ENCODE measurements around the gene MUCL1. TPM values are rescaled to one million over a fixed set of nuclear protein-coding genes. Genes with fewer than 3 reads are reported as not detected.

Gene MUCL1, protein sequence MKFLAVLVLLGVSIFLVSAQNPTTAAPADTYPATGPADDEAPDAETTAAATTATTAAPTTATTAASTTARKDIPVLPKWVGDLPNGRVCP
- total RNA-seq, result not detected in 2 replicates

GRCh38 chr12:54853933-54854538 lies at the start of gene MUCL1:
Gene MUCL1, plus strand, starts transcription at chr12:54854516. Its CDS starts 67 bp downstream, at chr12:54854583.

Other genes starting within 250 kb of the MUCL1 start
- not detected in 2 replicates for gene LACRT, start 219.6 kb upstream of the MUCL1 start, total RNA-seq
- not detected in 2 replicates for gene DCD, start 206.2 kb upstream of the MUCL1 start, total RNA-seq
- gene TESPA1, start 130.2 kb downstream of the MUCL1 start, total RNA-seq, result not detected in 2 replicates
- gene NEUROD4, start 165.5 kb downstream of the MUCL1 start, total RNA-seq, result not detected in 2 replicates

Data from smooth muscle cell of trachea (primary cell).